K562 (cell line): ENCODE data around the gene LAMA2. TPM values are rescaled to one million over a fixed set of nuclear protein-coding genes. Genes with fewer than 3 reads are reported as not detected.

Experiments
- ATAC-seq: fragments of 200-7000 bp; cut with Tn5 transposase; 3 replicates; pipeline ENCODE4 v1.9.1; 2020; ENCODE audit warnings: moderate library complexity
- BruUV-seq: library from RNA; stranded (reverse); fragments of 400-500 nt; replicated peaks from 2 replicates; lab custom pipeline; 2021; lab: Mats Ljungman, UMichigan
- CTCF ChIA-PET: fragments of 300-600 bp; formaldehyde crosslinking; extraction: SDS; loops from one replicate; lab custom pipeline; 2021; ENCODE audit warnings: low intra/inter-chr PET ratio; lab: Yijun Ruan, JAX
- POLR2A ChIA-PET: fragments of 300-600, 350-650 bp; sonication (Branson Sonifier 250); formaldehyde crosslinking; extraction: SDS; loops from one replicate; lab custom pipeline; 2021; ENCODE audit warnings: antibody characterized with exemption, inconsistent platforms; lab: Yijun Ruan, JAX
- DNase-seq, 4 experiments: peaks; one replicate each; pipeline versions ENCODE4 v3.0.0 to v3.0.0-alpha.2; 2011 to 2018; ENCODE audit warnings: low spot score in 3 of 4, mixed read lengths in 3 of 4; ENCODE audit errors: extremely low read depth in 1 of 4
- FAIRE-seq: peaks from 2 replicates; lab custom pipeline; 2011; peaks lifted over from hg19 to GRCh38; lab: Jason Lieb, UNC
- H2AFZ ChIP-seq: 2 replicates; pipeline ENCODE4 v1.6.0; 2011; ENCODE audit warnings: low read depth, low read length, control low read depth, inconsistent platforms
- H3K27ac ChIP-seq: fragments of 200-600 bp; 3 replicates; pipeline ENCODE4 v1.8.0; 2011; ENCODE audit warnings: low read depth, mild to moderate bottlenecking, control low read depth, inconsistent platforms, low read length, moderate library complexity, mixed read lengths; ENCODE audit errors: extremely low read depth
- H3K27me3 ChIP-seq, 2 experiments: fragments of 300-600 bp in 1 of 2; 2 replicates in 1 of 2; 3 replicates in 1 of 2; pipeline versions ENCODE4 v1.6.0 to v1.8.0; 2011; ENCODE audit warnings: inconsistent platforms in 2 of 2, low read length in 2 of 2, mild to moderate bottlenecking in 1 of 2, mixed read lengths in 1 of 2, moderate library complexity in 1 of 2; ENCODE audit not compliant: control insufficient read depth in 2 of 2, insufficient read depth in 2 of 2
- H3K36me3 ChIP-seq: fragments of 300-600 bp; 3 replicates; pipeline ENCODE4 v1.8.0; 2011; ENCODE audit warnings: mild to moderate bottlenecking, low read length, inconsistent platforms; ENCODE audit not compliant: control insufficient read depth, insufficient read depth
- H3K4me1 ChIP-seq, 2 experiments: fragments of 200-600 bp in 1 of 2; replicated peaks in 1 of 2; 2 replicates in 1 of 2; 3 replicates in 1 of 2; pipeline versions ENCODE4 v1.5.1 to v1.8.0; 2011; ENCODE audit warnings: inconsistent platforms in 2 of 2, low read length in 2 of 2, mild to moderate bottlenecking in 1 of 2, mixed read lengths in 1 of 2, moderate library complexity in 1 of 2; ENCODE audit not compliant: control insufficient read depth in 2 of 2, insufficient read depth in 2 of 2
- H3K4me2 ChIP-seq: 2 replicates; pipeline ENCODE4 v1.6.1; 2011; ENCODE audit warnings: low read length, control low read depth, inconsistent platforms, mixed read lengths; ENCODE audit not compliant: insufficient read depth
- H3K4me3 ChIP-seq: fragments of 200-600 bp; sonication (generic), shearing (Covaris generic); 2 replicates; pipeline ENCODE4 v1.5.1; 2016; ENCODE audit warnings: control low read depth, inconsistent platforms
- H3K79me2 ChIP-seq: fragments of 200-600 bp; 3 replicates; pipeline ENCODE4 v1.8.0; 2011; ENCODE audit warnings: low read length, inconsistent platforms; ENCODE audit not compliant: control insufficient read depth, insufficient read depth
- H3K9ac ChIP-seq, 2 experiments: 2 replicates each; pipeline versions ENCODE4 v1.6.0 to v1.6.1; 2011; ENCODE audit warnings: low read depth in 2 of 2, low read length in 2 of 2, control low read depth in 1 of 2, inconsistent platforms in 1 of 2, mild to moderate bottlenecking in 1 of 2, mixed read lengths in 1 of 2; ENCODE audit not compliant: insufficient read depth in 1 of 2
- H3K9me1 ChIP-seq: one replicate; pipeline ENCODE4 v1.6.0; 2011; ENCODE audit warnings: inconsistent platforms, mild to moderate bottlenecking, low read length, moderate library complexity; ENCODE audit not compliant: control insufficient read depth, insufficient read depth
- H3K9me3 ChIP-seq: replicated peaks from 2 replicates; pipeline ENCODE4 v1.5.1; 2011; ENCODE audit warnings: low read depth, low read length, inconsistent platforms; ENCODE audit not compliant: control insufficient read depth, insufficient read depth
- H4K20me1 ChIP-seq: replicated peaks from 2 replicates; pipeline ENCODE4 v1.6.1; 2011; ENCODE audit warnings: low read length, inconsistent platforms, mixed read lengths; ENCODE audit not compliant: control insufficient read depth, insufficient read depth
- ARHGAP35 ChIP-seq: fragments of 450-650 bp; IDR thresholded peaks from 2 replicates; pipeline ENCODE4 v1.6.1; 2018; ENCODE audit not compliant: partially characterized antibody
- CCNT2 ChIP-seq: IDR thresholded peaks from 2 replicates; pipeline ENCODE4 v1.6.1; 2011; ENCODE audit warnings: borderline replicate concordance, low read depth, mild to moderate bottlenecking, moderate library complexity, mixed read lengths, low read length; ENCODE audit not compliant: insufficient read length; ENCODE audit errors: extremely low read depth
- CREB1 ChIP-seq, 2 experiments: sonication (generic) in 1 of 2; formaldehyde crosslinking in 1 of 2; IDR thresholded peaks; 2 replicates each; pipeline versions ENCODE4 v1.6.1 to v1.8.0; 2012 to 2022; ENCODE audit warnings: inconsistent platforms in 1 of 2, mild to moderate bottlenecking in 1 of 2, missing genetic modification reagents in 1 of 2, moderate library complexity in 1 of 2
- JUNB ChIP-seq: fragments of 450-650 bp; formaldehyde crosslinking; conservative IDR thresholded peaks from 2 replicates; pipeline ENCODE4 v1.4.0; 2020; ENCODE audit warnings: mild to moderate bottlenecking
- KDM1A ChIP-seq, 2 experiments: fragments of 450-650 bp; IDR thresholded peaks; 2 replicates each; pipeline ENCODE4 v1.6.1; 2016; ENCODE audit warnings: mild to moderate bottlenecking in 2 of 2
- MIER1 ChIP-seq: fragments of 450-650 bp; IDR thresholded peaks from 2 replicates; pipeline ENCODE4 v1.6.1; 2016; ENCODE audit warnings: antibody characterized with exemption, mild to moderate bottlenecking, low read depth
- NR1H2 ChIP-seq: sonication (generic); formaldehyde crosslinking; IDR thresholded peaks from 2 replicates; pipeline ENCODE4 v1.4.0; 2020; ENCODE audit warnings: mild to moderate bottlenecking, missing genetic modification reagents
- PRMT5 ChIP-seq: sonication (generic); formaldehyde crosslinking; IDR thresholded peaks from 2 replicates; pipeline ENCODE4 v1.5.0; 2020; ENCODE audit warnings: missing genetic modification reagents
- PTBP1 ChIP-seq: fragments of 200-400 bp; formaldehyde crosslinking; IDR thresholded peaks from 2 replicates; pipeline ENCODE4 v1.6.1; 2017; ENCODE audit warnings: low read depth, low read length
- SREBF2 ChIP-seq: sonication (generic); formaldehyde crosslinking; IDR thresholded peaks from 2 replicates; pipeline ENCODE4 v1.4.0; 2020; ENCODE audit warnings: mild to moderate bottlenecking, missing genetic modification reagents
- ZBTB34 ChIP-seq: fragments of 250-450 bp; sonication (Bioruptor Pico); IDR thresholded peaks from 2 replicates; pipeline ENCODE4 v1.8.0; 2021; ENCODE audit warnings: mild to moderate bottlenecking, moderate library complexity
- ZFP1 ChIP-seq: fragments of 450-650 bp; formaldehyde crosslinking; IDR thresholded peaks from 2 replicates; pipeline ENCODE4 v1.4.0; 2020; ENCODE audit warnings: mild to moderate bottlenecking, mixed read lengths
- ZNF121 ChIP-seq: sonication (generic); formaldehyde crosslinking; conservative IDR thresholded peaks from 2 replicates; pipeline ENCODE4 v1.8.0; 2022; ENCODE audit warnings: missing genetic modification reagents
- ZNF551 ChIP-seq: fragments of 250-450 bp; sonication (Bioruptor Pico); IDR thresholded peaks from 2 replicates; pipeline ENCODE4 v1.5.0; 2021; ENCODE audit warnings: mild to moderate bottlenecking, moderate library complexity
- WGBS: fragments of 100-300 bp; shearing (Covaris generic); methylation state at CpG from one replicate; pipeline ENCODE4 v1.1.6; 2016; ENCODE audit warnings: low coverage, mixed read lengths; ENCODE audit not compliant: insufficient coverage; ENCODE audit errors: missing lambda C conversion rate; 5-methylcytosine and 5-hydroxymethylcytosine counted together
- in situ Hi-C: fragments of 300-500 bp; cut with MboI; formaldehyde crosslinking; loops from 4 replicates; pipeline ENCODE4 v1.15.0; 2018; ENCODE audit warnings: inconsistent platforms, mixed read lengths
- intact Hi-C: fragments of 100-400 bp; cut with micrococcal nuclease; formaldehyde crosslinking; loops from 2 replicates; pipeline ENCODE4 v1.14.2; 2022
- polyA plus RNA-seq, 8 experiments: library from polyadenylated mRNA; depleted of rRNA in 4 of 8; stranded (reverse) in 5 of 8; unstranded in 3 of 8; fragments of >200 nt; fragmentation: Nextera tagmentation in 2 of 8; fragmentation: Illumina TruSeq in 1 of 8; extraction: Ambion mirVana in 2 of 8; extraction: Trizol in 1 of 8; gene quantifications; 2 replicates each; pipeline versions ENCODE4 v1.2.1 to v1.2.3, GENCODE V29; 2011 to 2014; ENCODE audit warnings: inconsistent platforms in 1 of 8, missing spikeins in 1 of 8
- total RNA-seq, 7 experiments: library from RNA; depleted of rRNA in 6 of 7; stranded (reverse); fragments of >200 nt in 6 of 7; fragmentation: Illumina TruSeq in 2 of 7; extraction: Trizol in 2 of 7; gene quantifications; 2 replicates each; pipeline versions ENCODE4 v1.2.1 to v1.2.3, GENCODE V29; 2011 to 2021; ENCODE audit warnings: low replicate concordance in 1 of 7
- TF ChIP-seq, protein P1 (sequence below): fragments of 250-450 bp; sonication (Bioruptor Pico); IDR thresholded peaks from 2 replicates; pipeline ENCODE4 v1.4.0; 2020; ENCODE audit warnings: mild to moderate bottlenecking, moderate library complexity
- TF ChIP-seq, protein P2 (sequence below): fragments of 250-450 bp; sonication (Bioruptor Pico); IDR thresholded peaks from 2 replicates; pipeline ENCODE4 v1.4.0; 2020; ENCODE audit warnings: borderline replicate concordance

The LAMA2 gene
- total and polyA plus RNA-seq, 9 of the 15 experiments (the other 6 are each of a cell fraction or from before 2014, with no cell fraction given): 0.04 to 1.5 (median 0.36) TPM

GRCh38 chr6:129269076-129269475 is 386.1 kb downstream of the LAMA2 start (continued):
- TF ChIP-seq, protein P1, sequence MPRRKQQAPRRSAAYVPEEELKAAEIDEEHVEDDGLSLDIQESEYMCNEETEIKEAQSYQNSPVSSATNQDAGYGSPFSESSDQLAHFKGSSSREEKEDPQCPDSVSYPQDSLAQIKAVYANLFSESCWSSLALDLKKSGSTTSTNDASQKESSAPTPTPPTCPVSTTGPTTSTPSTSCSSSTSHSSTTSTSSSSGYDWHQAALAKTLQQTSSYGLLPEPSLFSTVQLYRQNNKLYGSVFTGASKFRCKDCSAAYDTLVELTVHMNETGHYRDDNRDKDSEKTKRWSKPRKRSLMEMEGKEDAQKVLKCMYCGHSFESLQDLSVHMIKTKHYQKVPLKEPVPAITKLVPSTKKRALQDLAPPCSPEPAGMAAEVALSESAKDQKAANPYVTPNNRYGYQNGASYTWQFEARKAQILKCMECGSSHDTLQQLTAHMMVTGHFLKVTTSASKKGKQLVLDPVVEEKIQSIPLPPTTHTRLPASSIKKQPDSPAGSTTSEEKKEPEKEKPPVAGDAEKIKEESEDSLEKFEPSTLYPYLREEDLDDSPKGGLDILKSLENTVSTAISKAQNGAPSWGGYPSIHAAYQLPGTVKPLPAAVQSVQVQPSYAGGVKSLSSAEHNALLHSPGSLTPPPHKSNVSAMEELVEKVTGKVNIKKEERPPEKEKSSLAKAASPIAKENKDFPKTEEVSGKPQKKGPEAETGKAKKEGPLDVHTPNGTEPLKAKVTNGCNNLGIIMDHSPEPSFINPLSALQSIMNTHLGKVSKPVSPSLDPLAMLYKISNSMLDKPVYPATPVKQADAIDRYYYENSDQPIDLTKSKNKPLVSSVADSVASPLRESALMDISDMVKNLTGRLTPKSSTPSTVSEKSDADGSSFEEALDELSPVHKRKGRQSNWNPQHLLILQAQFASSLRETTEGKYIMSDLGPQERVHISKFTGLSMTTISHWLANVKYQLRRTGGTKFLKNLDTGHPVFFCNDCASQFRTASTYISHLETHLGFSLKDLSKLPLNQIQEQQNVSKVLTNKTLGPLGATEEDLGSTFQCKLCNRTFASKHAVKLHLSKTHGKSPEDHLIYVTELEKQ (CRISPR knock-in tag): no peak
- no peak for TF ChIP-seq ZFP1 (CRISPR knock-in tag)
- TF ChIP-seq, protein P2, sequence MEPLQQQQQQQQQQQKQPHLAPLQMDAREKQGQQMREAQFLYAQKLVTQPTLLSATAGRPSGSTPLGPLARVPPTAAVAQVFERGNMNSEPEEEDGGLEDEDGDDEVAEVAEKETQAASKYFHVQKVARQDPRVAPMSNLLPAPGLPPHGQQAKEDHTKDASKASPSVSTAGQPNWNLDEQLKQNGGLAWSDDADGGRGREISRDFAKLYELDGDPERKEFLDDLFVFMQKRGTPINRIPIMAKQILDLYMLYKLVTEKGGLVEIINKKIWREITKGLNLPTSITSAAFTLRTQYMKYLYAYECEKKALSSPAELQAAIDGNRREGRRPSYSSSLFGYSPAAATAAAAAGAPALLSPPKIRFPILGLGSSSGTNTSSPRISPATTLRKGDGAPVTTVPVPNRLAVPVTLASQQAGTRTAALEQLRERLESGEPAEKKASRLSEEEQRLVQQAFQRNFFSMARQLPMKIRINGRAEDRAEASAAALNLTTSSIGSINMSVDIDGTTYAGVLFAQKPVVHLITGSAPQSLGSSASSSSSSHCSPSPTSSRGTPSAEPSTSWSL: no peak

DNA sequence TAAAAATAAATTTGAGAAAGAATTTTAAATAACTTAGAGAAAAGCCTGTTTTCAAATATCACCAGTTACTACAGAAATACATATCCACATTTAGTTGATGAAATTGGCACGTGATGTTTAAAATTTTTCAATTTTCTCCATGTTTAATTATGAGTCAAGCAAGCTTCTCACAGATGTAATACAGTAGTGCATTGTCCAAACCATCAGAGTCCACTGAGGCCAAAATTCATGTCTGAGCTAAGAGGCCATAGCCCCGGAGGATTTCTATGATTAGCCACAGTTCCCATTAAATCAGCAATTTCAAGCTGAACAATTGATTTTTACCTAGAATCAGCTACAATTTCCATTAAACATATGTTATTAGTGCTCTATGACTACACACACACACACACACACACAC is 387.0 kb downstream of the LAMA2 start:
- POLR2A ChIA-PET: no interaction called here
- H3K9ac ChIP-seq: no peak overlapping the region
- no peak overlapping the region for H3K27ac ChIP-seq
- FAIRE-seq (no peak), ATAC-seq (no peak), DNase-seq (no peak)
- intact Hi-C loops: no loop called here
- H3K9me1 ChIP-seq: no peaks in the 10 kb centered on the region
- CTCF ChIA-PET: no interaction called here
- H3K4me2 ChIP-seq: no peak overlapping the region
- no peaks in the 10 kb centered on the region for H3K27me3 ChIP-seq
- no peak overlapping the region for H3K4me3 ChIP-seq
- no peak overlapping the region for H2AFZ ChIP-seq
- in situ Hi-C loops: no loop called here
- BruUV-seq: no TSS peak
- 3% methylated on average over 2 of the region's 2 CpGs for WGBS
- H3K9me3 ChIP-seq: no peaks in the 10 kb centered on the region; the same call in none of the 2 replicates
- H4K20me1 ChIP-seq: no peaks in the 10 kb centered on the region
- no peaks in the 10 kb centered on the region for H3K36me3 ChIP-seq
- no peaks in the 10 kb centered on the region for H3K79me2 ChIP-seq
- H3K4me1 ChIP-seq: no peaks in the 10 kb centered on the region
- TF ChIP-seq ZNF551 (no peak), ZBTB34 (CRISPR knock-in tag) (no peak), KDM1A (IDR thresholded peaks at IDR 0.05) (no peak), SREBF2 (CRISPR knock-in tag) (no peak), CREB1 (IDR thresholded peaks at IDR 0.05) (no peak), CREB1 (CRISPR knock-in tag; IDR thresholded peaks at IDR 0.05) (no peak), MIER1 (no peak), CCNT2 (no peak), NR1H2 (CRISPR knock-in tag) (no peak), ARHGAP35 (no peak), PTBP1 (no peak), JUNB (CRISPR knock-in tag) (no peak), PRMT5 (CRISPR knock-in tag) (no peak), ZNF121 (CRISPR knock-in tag) (no peak)
